SK-N-SH treated with all-trans-retinoic acid at 6 μM for 48 hours (cell line): ENCODE data around the gene PCDHGA10.

Source experiments
- ATAC-seq: fragments of 200-7000 bp; cut with Tn5 transposase; 3 replicates; pipeline ENCODE4 v1.9.1; 2020; ENCODE audit warnings: mild to moderate bottlenecking, moderate library complexity
- ARNTL ChIP-seq: fragments of 450-650 bp; formaldehyde crosslinking; IDR thresholded peaks from 2 replicates; pipeline ENCODE4 v1.5.0; 2020; ENCODE audit warnings: low read depth, mild to moderate bottlenecking, moderate library complexity, borderline replicate concordance
- BACH2 ChIP-seq: fragments of 250-450 bp; sonication (Bioruptor Pico); IDR thresholded peaks from 2 replicates; pipeline ENCODE4 v1.9.0; 2021; ENCODE audit warnings: mild to moderate bottlenecking, borderline replicate concordance
- CREB5 ChIP-seq: fragments of 250-450 bp; sonication (Bioruptor Pico); IDR thresholded peaks from 2 replicates; pipeline ENCODE4 v1.5.1; 2020; ENCODE audit warnings: low read depth, mild to moderate bottlenecking, moderate library complexity
- CSDC2 ChIP-seq: fragments of 250-450 bp; sonication (Bioruptor Pico); IDR thresholded peaks from 2 replicates; pipeline ENCODE4 v1.5.0; 2020; ENCODE audit warnings: mild to moderate bottlenecking, moderate library complexity
- ISL1 ChIP-seq: fragments of 250-450 bp; sonication (Bioruptor Pico); IDR thresholded peaks from 2 replicates; pipeline ENCODE4 v2.1.2; 2022; ENCODE audit warnings: mild to moderate bottlenecking, moderate library complexity
- PATZ1 ChIP-seq: fragments of 250-450 bp; sonication (Bioruptor Pico); IDR thresholded peaks from 2 replicates; pipeline ENCODE4 v1.8.0; 2020; ENCODE audit warnings: mild to moderate bottlenecking, moderate library complexity, borderline replicate concordance
- POU6F1 ChIP-seq: fragments of 250-450 bp; sonication (Bioruptor Pico); IDR thresholded peaks from 2 replicates; pipeline ENCODE4 v1.8.0; 2021; ENCODE audit warnings: low read depth, mild to moderate bottlenecking, moderate library complexity, borderline replicate concordance
- RARB ChIP-seq: fragments of 250-450 bp; sonication (Bioruptor Pico); IDR thresholded peaks from 2 replicates; pipeline ENCODE4 v1.8.0; 2021; ENCODE audit warnings: mild to moderate bottlenecking, moderate library complexity
- TCF4 ChIP-seq: fragments of 250-450 bp; sonication (Bioruptor Pico); IDR thresholded peaks from 2 replicates; pipeline ENCODE4 v1.8.0; 2021; ENCODE audit warnings: mild to moderate bottlenecking, moderate library complexity, borderline replicate concordance
- TSHZ2 ChIP-seq: fragments of 250-450 bp; sonication (Bioruptor Pico); IDR thresholded peaks from 2 replicates; pipeline ENCODE4 v1.5.0; 2020; ENCODE audit warnings: mild to moderate bottlenecking, moderate library complexity
- ZC3H10 ChIP-seq: fragments of 250-450 bp; sonication (Bioruptor Pico); IDR thresholded peaks from 2 replicates; pipeline ENCODE4 v1.5.1; 2021; ENCODE audit warnings: mild to moderate bottlenecking, moderate library complexity
- ZFP3 ChIP-seq: fragments of 250-450 bp; sonication (Bioruptor Pico); IDR thresholded peaks from 2 replicates; pipeline ENCODE4 v1.5.0; 2020; ENCODE audit warnings: mild to moderate bottlenecking, moderate library complexity
- ZNF70 ChIP-seq: fragments of 450-650 bp; formaldehyde crosslinking; IDR thresholded peaks from 2 replicates; pipeline ENCODE4 v1.5.0; 2020; ENCODE audit warnings: mild to moderate bottlenecking, moderate library complexity

The PCDHGA10 gene

GRCh38 chr5:141465351-141465750 is 52.6 kb downstream of the PCDHGA10 start:
- no peak for ATAC-seq
- TF ChIP-seq ISL1 (CRISPR knock-in tag) (no peak), RARB (CRISPR knock-in tag) (no peak), ZFP3 (CRISPR knock-in tag) (no peak), TSHZ2 (CRISPR knock-in tag) (no peak), ARNTL (no peak), BACH2 (no peak), POU6F1 (CRISPR knock-in tag) (no peak), TCF4 (CRISPR knock-in tag) (no peak), CREB5 (CRISPR knock-in tag) (no peak), ZNF70 (CRISPR knock-in tag) (no peak), CSDC2 (no peak), PATZ1 (CRISPR knock-in tag) (no peak), ZC3H10 (CRISPR knock-in tag) (no peak)
